Measurements from ENCODE around the gene NISCH. TPM values are rescaled to one million over a fixed set of nuclear protein-coding genes. Genes with fewer than 3 reads are reported as not detected.
"Not testable (repeated sequence)": the region's sequence is repeated elsewhere in the genome, so short reads cannot be mapped to it uniquely, and the experiment has no call there.

Gene NISCH
- polyA plus RNA-seq, 2 of the 4 experiments (the other 2 are of a cell fraction) = 17.3 to 18.2 TPM

DNA sequence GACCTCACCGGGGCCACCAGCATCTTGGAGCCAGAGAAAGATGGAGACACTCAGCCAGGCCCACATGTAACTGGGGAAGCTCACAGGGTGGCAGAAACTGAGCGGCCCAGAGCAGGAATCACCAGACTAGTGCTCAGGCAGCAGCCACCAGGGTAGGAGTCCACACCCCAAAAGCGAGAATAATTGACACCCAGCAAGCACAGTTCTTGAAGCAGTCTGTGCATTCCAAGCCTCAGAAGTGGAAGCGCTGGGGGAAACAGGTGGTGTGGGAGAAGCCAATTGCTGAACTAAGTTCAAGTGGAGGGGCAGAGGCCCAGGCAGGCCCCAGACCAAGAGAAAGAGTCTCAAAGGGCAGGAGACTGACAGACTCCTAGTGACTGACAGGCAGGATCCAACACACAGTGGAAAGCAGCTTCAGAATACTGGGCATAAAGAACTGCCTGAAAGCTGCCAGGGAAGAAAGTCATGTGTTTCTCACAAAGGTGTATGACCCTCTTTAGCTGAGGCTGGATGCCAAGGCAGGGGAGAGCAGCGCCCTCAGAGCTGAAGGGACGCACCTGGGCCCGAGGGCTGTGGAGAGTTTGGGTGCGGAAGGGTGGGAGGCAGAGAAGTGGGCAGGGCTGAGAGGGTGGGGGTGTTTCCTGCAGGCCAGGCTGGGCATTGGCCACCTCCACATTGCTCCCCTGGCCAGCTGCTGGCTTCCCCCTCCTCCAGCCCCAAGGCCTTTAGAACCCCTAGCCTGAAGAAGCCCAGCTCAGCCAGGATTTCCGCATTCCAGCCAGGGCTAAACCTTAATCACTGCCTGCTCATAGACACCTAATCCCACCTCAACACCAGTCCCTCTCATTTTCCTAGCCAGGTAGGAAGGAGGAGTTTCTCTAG, 70.5 kb downstream of the NISCH start:
- no peak for FAIRE-seq
- H3K27ac ChIP-seq = no peak overlapping the region
- ATAC-seq = no peak

DNA sequence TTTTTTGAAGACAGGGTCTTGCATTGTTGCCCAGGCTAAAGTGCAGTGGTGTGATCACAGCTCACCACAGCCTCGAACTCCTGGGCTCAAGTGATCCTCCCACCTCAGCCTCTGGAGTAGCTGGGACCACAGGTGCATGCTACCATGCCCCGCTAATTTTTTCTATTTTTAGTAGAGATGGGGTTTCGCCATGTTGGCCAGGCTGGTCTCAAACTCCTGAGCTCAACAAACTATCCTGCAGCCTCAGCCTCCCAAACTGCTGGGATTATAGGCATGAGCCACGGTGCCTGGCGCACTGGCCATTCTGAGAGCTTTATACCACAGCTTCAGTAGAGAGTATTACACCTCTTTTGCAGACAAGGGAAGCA, 71.3 kb downstream of the NISCH start:
- ATAC-seq; DNase-seq (ENCODE audit: low read depth in 1 of 2, low spot score in 1 of 2); H3K4me2 ChIP-seq; FAIRE-seq; H3K27ac ChIP-seq; POLR2A ChIA-PET; H3K4me1 ChIP-seq; H3K9me3 ChIP-seq; H3K4me3 ChIP-seq: not testable (repeated sequence)
- CTCF ChIA-PET = interaction anchor here (1.0 to 3.0 kb wide), 2 partner anchors 55 to 60 kb away, joined by 3 to 11 read pairs; no protein-coding TSS in a partner anchor
- WGBS (ENCODE audit: missing lambda C conversion rate) = 84% methylated on average over 4 of the region's 5 CpGs

More for the DNA sequence above, 70.5 kb downstream of the NISCH start:
- no peaks in the 10 kb centered on the region for H3K9me3 ChIP-seq
- no peaks in the 10 kb centered on the region for H3K4me1 ChIP-seq
- CTCF ChIA-PET = interaction anchor here (1.0 to 3.0 kb wide), 2 partner anchors 54 to 61 kb away, joined by 3 to 11 read pairs; no protein-coding TSS in a partner anchor
- 100% methylated on average over 7 of the region's 9 CpGs for WGBS (ENCODE audit: missing lambda C conversion rate)
- POLR2A ChIA-PET = no interaction called here
- DNase-seq (ENCODE audit: low read depth in 1 of 2, low spot score in 1 of 2) = no peak
- H3K4me3 ChIP-seq = no peak overlapping the region
- H3K4me2 ChIP-seq = no peak overlapping the region
- TF ChIP-seq, protein P1, sequence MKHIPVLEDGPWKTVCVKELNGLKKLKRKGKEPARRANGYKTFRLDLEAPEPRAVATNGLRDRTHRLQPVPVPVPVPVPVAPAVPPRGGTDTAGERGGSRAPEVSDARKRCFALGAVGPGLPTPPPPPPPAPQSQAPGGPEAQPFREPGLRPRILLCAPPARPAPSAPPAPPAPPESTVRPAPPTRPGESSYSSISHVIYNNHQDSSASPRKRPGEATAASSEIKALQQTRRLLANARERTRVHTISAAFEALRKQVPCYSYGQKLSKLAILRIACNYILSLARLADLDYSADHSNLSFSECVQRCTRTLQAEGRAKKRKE (CRISPR knock-in tag; IDR thresholded peaks at IDR 0.05; ENCODE audit: low read depth) = no peak
- TF ChIP-seq, protein P2, sequence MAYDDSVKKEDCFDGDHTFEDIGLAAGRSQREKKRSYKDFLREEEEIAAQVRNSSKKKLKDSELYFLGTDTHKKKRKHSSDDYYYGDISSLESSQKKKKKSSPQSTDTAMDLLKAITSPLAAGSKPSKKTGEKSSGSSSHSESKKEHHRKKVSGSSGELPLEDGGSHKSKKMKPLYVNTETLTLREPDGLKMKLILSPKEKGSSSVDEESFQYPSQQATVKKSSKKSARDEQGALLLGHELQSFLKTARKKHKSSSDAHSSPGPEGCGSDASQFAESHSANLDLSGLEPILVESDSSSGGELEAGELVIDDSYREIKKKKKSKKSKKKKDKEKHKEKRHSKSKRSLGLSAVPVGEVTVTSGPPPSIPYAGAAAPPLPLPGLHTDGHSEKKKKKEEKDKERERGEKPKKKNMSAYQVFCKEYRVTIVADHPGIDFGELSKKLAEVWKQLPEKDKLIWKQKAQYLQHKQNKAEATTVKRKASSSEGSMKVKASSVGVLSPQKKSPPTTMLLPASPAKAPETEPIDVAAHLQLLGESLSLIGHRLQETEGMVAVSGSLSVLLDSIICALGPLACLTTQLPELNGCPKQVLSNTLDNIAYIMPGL (CRISPR knock-in tag; IDR thresholded peaks at IDR 0.05; ENCODE audit: borderline replicate concordance) = no peak
- no peak for TF ChIP-seq ZC3H11A (IDR thresholded peaks at IDR 0.05)
- TF ChIP-seq, protein P3, sequence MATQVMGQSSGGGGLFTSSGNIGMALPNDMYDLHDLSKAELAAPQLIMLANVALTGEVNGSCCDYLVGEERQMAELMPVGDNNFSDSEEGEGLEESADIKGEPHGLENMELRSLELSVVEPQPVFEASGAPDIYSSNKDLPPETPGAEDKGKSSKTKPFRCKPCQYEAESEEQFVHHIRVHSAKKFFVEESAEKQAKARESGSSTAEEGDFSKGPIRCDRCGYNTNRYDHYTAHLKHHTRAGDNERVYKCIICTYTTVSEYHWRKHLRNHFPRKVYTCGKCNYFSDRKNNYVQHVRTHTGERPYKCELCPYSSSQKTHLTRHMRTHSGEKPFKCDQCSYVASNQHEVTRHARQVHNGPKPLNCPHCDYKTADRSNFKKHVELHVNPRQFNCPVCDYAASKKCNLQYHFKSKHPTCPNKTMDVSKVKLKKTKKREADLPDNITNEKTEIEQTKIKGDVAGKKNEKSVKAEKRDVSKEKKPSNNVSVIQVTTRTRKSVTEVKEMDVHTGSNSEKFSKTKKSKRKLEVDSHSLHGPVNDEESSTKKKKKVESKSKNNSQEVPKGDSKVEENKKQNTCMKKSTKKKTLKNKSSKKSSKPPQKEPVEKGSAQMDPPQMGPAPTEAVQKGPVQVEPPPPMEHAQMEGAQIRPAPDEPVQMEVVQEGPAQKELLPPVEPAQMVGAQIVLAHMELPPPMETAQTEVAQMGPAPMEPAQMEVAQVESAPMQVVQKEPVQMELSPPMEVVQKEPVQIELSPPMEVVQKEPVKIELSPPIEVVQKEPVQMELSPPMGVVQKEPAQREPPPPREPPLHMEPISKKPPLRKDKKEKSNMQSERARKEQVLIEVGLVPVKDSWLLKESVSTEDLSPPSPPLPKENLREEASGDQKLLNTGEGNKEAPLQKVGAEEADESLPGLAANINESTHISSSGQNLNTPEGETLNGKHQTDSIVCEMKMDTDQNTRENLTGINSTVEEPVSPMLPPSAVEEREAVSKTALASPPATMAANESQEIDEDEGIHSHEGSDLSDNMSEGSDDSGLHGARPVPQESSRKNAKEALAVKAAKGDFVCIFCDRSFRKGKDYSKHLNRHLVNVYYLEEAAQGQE (IDR thresholded peaks at IDR 0.05) = no peak
- TF ChIP-seq KDM5A (IDR thresholded peaks at IDR 0.05) = no peak
- TF ChIP-seq RFX5 (IDR thresholded peaks at IDR 0.05) = no peak
- TF ChIP-seq HDAC2 (IDR thresholded peaks at IDR 0.05) = no peak
- TF ChIP-seq TP53 (CRISPR knock-in tag; IDR thresholded peaks at IDR 0.05) = no peak
- TF ChIP-seq POLR2AphosphoS2 (conservative IDR thresholded peaks at IDR 0.05; ENCODE audit: low read length) = no peak
- TF ChIP-seq, protein P4, sequence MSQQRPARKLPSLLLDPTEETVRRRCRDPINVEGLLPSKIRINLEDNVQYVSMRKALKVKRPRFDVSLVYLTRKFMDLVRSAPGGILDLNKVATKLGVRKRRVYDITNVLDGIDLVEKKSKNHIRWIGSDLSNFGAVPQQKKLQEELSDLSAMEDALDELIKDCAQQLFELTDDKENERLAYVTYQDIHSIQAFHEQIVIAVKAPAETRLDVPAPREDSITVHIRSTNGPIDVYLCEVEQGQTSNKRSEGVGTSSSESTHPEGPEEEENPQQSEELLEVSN (IDR thresholded peaks at IDR 0.05; ENCODE audit: borderline replicate concordance, low read depth) = no peak
- TF ChIP-seq RAD21 (conservative IDR thresholded peaks at IDR 0.05 in 1 of 2, IDR thresholded peaks at IDR 0.05 in 1 of 2) = no peak

DNA sequence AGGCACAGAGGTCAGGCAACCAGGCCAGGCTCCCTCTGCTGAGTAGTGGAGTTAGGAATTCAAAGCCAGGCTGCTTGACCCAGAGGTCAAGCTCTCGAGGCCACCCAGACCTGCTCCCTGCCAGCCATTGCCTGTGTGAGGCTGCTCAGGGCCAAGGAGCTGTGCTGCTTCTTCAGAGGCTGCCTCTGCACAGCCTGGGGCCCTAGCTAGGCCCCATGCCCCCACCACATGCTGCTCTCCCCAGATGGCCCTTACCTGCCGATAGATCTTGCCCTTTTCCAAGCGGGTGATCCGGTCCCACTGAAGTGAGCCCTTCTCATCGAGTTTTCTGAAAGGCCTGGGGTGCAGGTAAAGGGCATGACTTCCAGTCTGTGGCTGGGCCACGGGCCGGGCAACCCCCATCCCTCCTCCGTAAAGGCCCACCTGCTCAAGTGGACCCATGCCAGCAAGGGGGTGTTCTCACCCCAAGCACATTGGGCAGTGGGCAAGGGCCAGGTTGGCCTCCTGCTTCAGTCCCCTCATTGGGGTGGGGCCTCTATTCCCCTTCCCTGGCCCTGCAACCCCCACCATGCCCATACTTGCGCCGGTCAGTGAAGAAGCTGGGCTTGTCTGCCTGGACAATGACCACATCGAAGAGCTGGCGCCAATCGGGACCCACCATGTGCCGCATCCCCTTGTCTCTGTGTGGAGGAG, 71.8 kb downstream of the NISCH start:
- H3K27ac ChIP-seq = no peak overlapping the region
- peaks cover 6% of the 10 kb centered on the region; the same call in 1 of the 3 replicates for H3K4me1 ChIP-seq
- no peak for FAIRE-seq
- POLR2A ChIA-PET = no interaction called here
- no peak for DNase-seq (ENCODE audit: low read depth in 1 of 2, low spot score in 1 of 2)
- CTCF ChIA-PET = interaction anchor here (1.0 to 3.0 kb wide), 2 partner anchors 55 to 79 kb away, joined by 4 to 11 read pairs; no protein-coding TSS in a partner anchor
- no peak overlapping the region for H3K4me2 ChIP-seq
- H3K9me3 ChIP-seq = no peaks in the 10 kb centered on the region
- H3K4me3 ChIP-seq = no peak overlapping the region
- ATAC-seq = no peak
- 97% methylated on average over 6 of the region's 14 CpGs for WGBS (ENCODE audit: missing lambda C conversion rate)
- TF ChIP-seq GATA3 (IDR thresholded peaks at IDR 0.05; ENCODE audit: borderline replicate concordance) (no peak), HOXA7 (CRISPR knock-in tag; IDR thresholded peaks at IDR 0.05) (no peak), EHF (CRISPR knock-in tag; IDR thresholded peaks at IDR 0.05) (no peak), ZC3H11A (IDR thresholded peaks at IDR 0.05) (no peak), POLR2A (IDR thresholded peaks at IDR 0.05; ENCODE audit: low read length) (no peak), TFCP2L1 (CRISPR knock-in tag; IDR thresholded peaks at IDR 0.05) (no peak), EHMT2 (IDR thresholded peaks at IDR 0.05; ENCODE audit: low read depth) (no peak), KDM1A (IDR thresholded peaks at IDR 0.05; ENCODE audit: low read depth) (no peak)
- TF ChIP-seq, protein P5, sequence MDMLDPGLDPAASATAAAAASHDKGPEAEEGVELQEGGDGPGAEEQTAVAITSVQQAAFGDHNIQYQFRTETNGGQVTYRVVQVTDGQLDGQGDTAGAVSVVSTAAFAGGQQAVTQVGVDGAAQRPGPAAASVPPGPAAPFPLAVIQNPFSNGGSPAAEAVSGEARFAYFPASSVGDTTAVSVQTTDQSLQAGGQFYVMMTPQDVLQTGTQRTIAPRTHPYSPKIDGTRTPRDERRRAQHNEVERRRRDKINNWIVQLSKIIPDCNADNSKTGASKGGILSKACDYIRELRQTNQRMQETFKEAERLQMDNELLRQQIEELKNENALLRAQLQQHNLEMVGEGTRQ (IDR thresholded peaks at IDR 0.05) = no peak
- TF ChIP-seq, protein P6, sequence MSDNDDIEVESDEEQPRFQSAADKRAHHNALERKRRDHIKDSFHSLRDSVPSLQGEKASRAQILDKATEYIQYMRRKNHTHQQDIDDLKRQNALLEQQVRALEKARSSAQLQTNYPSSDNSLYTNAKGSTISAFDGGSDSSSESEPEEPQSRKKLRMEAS (IDR thresholded peaks at IDR 0.05) = no peak
- TF ChIP-seq, protein P7, sequence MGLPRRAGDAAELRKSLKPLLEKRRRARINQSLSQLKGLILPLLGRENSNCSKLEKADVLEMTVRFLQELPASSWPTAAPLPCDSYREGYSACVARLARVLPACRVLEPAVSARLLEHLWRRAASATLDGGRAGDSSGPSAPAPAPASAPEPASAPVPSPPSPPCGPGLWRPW (IDR thresholded peaks at IDR 0.05) = no peak
